Neural progenitor cell (in vitro differentiated cells): Measurements from ENCODE around the gene TSPEAR.

Experiments used
- CTCF ChIP-seq: fragments of 200-600 bp; sonication (generic); IDR thresholded peaks from 2 replicates; pipeline ENCODE4 v1.5.1; 2017; ENCODE audit warnings: antibody characterized with exemption, mild to moderate bottlenecking
- EZH2phosphoT487 ChIP-seq: fragments of 200-600 bp; sonication (generic); IDR thresholded peaks from 2 replicates; pipeline ENCODE4 v1.6.1; 2017; ENCODE audit warnings: antibody characterized with exemption

- no peak for TF ChIP-seq CTCF
- TF ChIP-seq EZH2phosphoT487, result no peak
Measured at GRCh38 chr21:44596068-44596725, 115.2 kb downstream of the TSPEAR start.
